Retinal pigment epithelial cell (primary cell): ENCODE results near the gene CHCHD6.

Experiments used
- DNase-seq: peaks from one replicate; pipeline ENCODE4 v3.0.0-alpha.2; 2010; ENCODE audit warnings: low read depth
- H3K4me3 ChIP-seq: 2 replicates; pipeline ENCODE4 v1.5.1; 2011; ENCODE audit warnings: mild to moderate bottlenecking, low read length, control low read depth, moderate library complexity
- CTCF ChIP-seq: conservative IDR thresholded peaks from 2 replicates; pipeline ENCODE4 v1.5.1; 2011; ENCODE audit warnings: low read depth, low read length, control low read depth, inconsistent platforms

The CHCHD6 gene

GRCh38 chr3:126751611-126752302 lies 47.7 kb downstream of the CHCHD6 start:
- DNase-seq = no peak
- TF ChIP-seq CTCF = no peak
- no peak overlapping the region for H3K4me3 ChIP-seq

- DNase-seq = peak; percentile 33
- peak; percentile 93 for TF ChIP-seq CTCF
- no peak overlapping the region for H3K4me3 ChIP-seq
Observed at GRCh38 chr3:126752303-126753190, 48.5 kb downstream of the CHCHD6 start.

GRCh38 chr3:126753191-126754160 lies 49.4 kb downstream of the CHCHD6 start:
- no peak overlapping the region for H3K4me3 ChIP-seq

GRCh38 chr3:126755866-126756265 lies 51.8 kb downstream of the CHCHD6 start:
- no peak for DNase-seq
- no peak for TF ChIP-seq CTCF
- no peak overlapping the region for H3K4me3 ChIP-seq

More at GRCh38 chr3:126753191-126754160, 49.4 kb downstream of the CHCHD6 start:
- DNase-seq = no peak
- no peak for TF ChIP-seq CTCF

GRCh38 chr3:126758026-126758425 lies 54.0 kb downstream of the CHCHD6 start:
- H3K4me3 ChIP-seq = no peak overlapping the region
- no peak for TF ChIP-seq CTCF
- DNase-seq = no peak

- no peak for TF ChIP-seq CTCF
- no peak for DNase-seq
- H3K4me3 ChIP-seq = no peak overlapping the region
Observed at GRCh38 chr3:126758882-126759281, 54.8 kb downstream of the CHCHD6 start.
